GM13977 (cell line): ENCODE data around the gene AKT1S1.

Experiments used
- DNase-seq: peaks from one replicate; pipeline ENCODE4 v3.0.0; 2012; ENCODE audit warnings: low spot score
- CTCF ChIP-seq: IDR thresholded peaks from 2 replicates; pipeline ENCODE4 v1.5.1; 2012; ENCODE audit warnings: mild to moderate bottlenecking, control low read depth; ENCODE audit not compliant: insufficient read depth; ENCODE audit errors: extremely low read depth, missing control alignments
- in situ Hi-C: fragments of 300-500 bp; cut with MboI; formaldehyde crosslinking; loops from one replicate; pipeline ENCODE4 v1.12.0; 2022; ENCODE audit warnings: low sequenced_read_pairs, low pct_unique_long_range_greater_than_20kb, mixed read lengths, inconsistent platforms; ENCODE audit not compliant: unreplicated experiment

The AKT1S1 gene

GRCh38 chr19:49848938-49849337 is 28.2 kb downstream of the AKT1S1 start:
- in situ Hi-C loops = no loop called here

GRCh38 chr19:49847731-49848696 is 29.1 kb downstream of the AKT1S1 start:
- no peak for DNase-seq
- in situ Hi-C loops = no loop called here

More at GRCh38 chr19:49848938-49849337, 28.2 kb downstream of the AKT1S1 start:
- DNase-seq = peak; percentile 59
- no peak for TF ChIP-seq CTCF

GRCh38 chr19:49846408-49846807 is 30.7 kb downstream of the AKT1S1 start:
- in situ Hi-C loops = no loop called here
- no peak for TF ChIP-seq CTCF
- DNase-seq = no peak

More at GRCh38 chr19:49847731-49848696, 29.1 kb downstream of the AKT1S1 start:
- TF ChIP-seq CTCF = no peak

- no peak for DNase-seq
- TF ChIP-seq CTCF = no peak
- in situ Hi-C loops = no loop called here
Measured at GRCh38 chr19:49845414-49845813, 31.7 kb downstream of the AKT1S1 start.

- no peak for DNase-seq
- in situ Hi-C loops = no loop called here
- TF ChIP-seq CTCF = no peak
Measured at GRCh38 chr19:49844138-49845095, 32.7 kb downstream of the AKT1S1 start.

- in situ Hi-C loops = no loop called here
- DNase-seq = no peak
- TF ChIP-seq CTCF = no peak
Measured at GRCh38 chr19:49843265-49843664, 33.9 kb downstream of the AKT1S1 start.
